ENCODE measurements around the gene C15orf39.

DNA sequence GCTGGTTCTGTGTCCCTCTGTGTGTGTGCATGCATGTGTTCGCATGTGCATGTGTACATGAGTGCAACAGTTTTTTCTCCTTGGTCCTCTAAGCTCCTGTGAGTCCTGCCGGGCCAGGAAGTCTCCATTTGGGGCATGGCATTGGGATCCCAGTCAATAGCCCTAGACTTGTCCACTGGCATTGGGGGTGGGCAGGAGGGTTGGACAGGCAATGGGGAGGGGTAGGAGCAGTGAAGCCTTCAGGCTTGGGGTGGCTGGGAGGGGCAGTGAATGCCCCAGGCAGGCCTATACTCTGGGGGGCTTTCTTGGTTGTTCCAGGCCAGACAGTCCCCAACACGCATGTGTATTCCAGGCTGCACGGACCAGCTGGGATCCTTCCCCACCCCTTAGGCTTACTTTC lies 15.6 kb upstream of the C15orf39 start:
- TF ChIP-seq, protein P1, sequence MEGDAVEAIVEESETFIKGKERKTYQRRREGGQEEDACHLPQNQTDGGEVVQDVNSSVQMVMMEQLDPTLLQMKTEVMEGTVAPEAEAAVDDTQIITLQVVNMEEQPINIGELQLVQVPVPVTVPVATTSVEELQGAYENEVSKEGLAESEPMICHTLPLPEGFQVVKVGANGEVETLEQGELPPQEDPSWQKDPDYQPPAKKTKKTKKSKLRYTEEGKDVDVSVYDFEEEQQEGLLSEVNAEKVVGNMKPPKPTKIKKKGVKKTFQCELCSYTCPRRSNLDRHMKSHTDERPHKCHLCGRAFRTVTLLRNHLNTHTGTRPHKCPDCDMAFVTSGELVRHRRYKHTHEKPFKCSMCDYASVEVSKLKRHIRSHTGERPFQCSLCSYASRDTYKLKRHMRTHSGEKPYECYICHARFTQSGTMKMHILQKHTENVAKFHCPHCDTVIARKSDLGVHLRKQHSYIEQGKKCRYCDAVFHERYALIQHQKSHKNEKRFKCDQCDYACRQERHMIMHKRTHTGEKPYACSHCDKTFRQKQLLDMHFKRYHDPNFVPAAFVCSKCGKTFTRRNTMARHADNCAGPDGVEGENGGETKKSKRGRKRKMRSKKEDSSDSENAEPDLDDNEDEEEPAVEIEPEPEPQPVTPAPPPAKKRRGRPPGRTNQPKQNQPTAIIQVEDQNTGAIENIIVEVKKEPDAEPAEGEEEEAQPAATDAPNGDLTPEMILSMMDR (conservative IDR thresholded peaks at IDR 0.05), result no peak
- TF ChIP-seq EZH2 (IDR thresholded peaks at IDR 0.05; ENCODE audit: low read depth), result no peak
